Cardiac fibroblast (primary cell): ENCODE measurements around the gene FKRP.

Source experiments
- DNase-seq, 2 donors: peaks; one replicate each; pipeline versions ENCODE4 v3.0.0 to v3.0.0-alpha.2; 2010; ENCODE audit warnings: low read depth in 2 of 2
- H3K4me3 ChIP-seq, 2 donors: replicated peaks in 1 of 2; 1 replicate in 1 of 2; 2 replicates in 1 of 2; pipeline ENCODE4 v1.5.1; 2011; ENCODE audit warnings: low read depth in 2 of 2, low read length in 2 of 2, mild to moderate bottlenecking in 2 of 2, moderate library complexity in 1 of 2
- TF ChIP-seq, protein P1 (sequence below): IDR thresholded peaks from one replicate; pipeline ENCODE4 v1.5.1; 2011; ENCODE audit warnings: low read depth, mild to moderate bottlenecking, low read length, inconsistent platforms

Gene FKRP, protein sequence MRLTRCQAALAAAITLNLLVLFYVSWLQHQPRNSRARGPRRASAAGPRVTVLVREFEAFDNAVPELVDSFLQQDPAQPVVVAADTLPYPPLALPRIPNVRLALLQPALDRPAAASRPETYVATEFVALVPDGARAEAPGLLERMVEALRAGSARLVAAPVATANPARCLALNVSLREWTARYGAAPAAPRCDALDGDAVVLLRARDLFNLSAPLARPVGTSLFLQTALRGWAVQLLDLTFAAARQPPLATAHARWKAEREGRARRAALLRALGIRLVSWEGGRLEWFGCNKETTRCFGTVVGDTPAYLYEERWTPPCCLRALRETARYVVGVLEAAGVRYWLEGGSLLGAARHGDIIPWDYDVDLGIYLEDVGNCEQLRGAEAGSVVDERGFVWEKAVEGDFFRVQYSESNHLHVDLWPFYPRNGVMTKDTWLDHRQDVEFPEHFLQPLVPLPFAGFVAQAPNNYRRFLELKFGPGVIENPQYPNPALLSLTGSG

DNA sequence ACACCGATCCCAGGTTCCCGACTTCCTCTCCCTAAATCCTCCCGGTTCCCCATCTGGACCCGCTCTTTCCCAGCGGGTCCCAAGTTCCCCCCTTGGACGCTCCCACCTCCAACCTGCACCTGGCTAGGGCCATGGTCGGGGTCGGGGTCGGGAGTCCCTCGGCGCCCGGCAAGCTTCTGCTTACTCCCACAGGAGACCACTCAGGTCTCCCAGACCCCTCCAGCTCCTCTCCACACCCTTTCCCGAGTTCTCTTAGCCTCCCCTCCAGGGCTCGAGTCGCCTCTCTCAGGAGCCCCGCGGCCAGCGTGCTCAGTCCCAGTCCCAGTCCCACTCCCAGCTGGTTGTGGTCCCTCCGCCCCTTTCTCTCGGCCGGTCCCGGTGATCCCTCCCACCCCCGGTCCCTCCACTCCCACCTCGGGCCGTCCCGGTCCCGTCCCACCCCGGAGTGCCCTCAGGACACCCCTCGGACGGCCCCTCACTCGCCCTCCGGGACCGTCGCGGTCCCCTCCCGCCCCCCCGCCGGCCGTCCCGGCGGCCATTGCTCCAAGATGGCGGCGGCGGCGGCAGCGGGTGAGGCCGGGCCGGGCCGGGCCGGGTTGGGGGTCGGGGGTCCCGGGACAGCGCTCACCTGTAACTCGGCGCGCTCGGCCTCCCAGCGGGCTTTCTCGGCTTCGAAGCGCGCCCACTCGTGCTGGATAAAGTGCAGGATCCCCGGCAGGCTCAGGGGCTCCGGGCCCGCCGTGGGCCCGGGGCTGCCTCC lies at the start of gene FKRP:
Gene FKRP (plus strand): TSS at position 537 of the 760 bp plus-strand sequence. CDS start 9,394 bp downstream, outside the sequence.
- DNase-seq: no peak
- H3K4me3 ChIP-seq: peak within 1 kb of the TSS; percentile 95 to 96
- TF ChIP-seq, protein P1, sequence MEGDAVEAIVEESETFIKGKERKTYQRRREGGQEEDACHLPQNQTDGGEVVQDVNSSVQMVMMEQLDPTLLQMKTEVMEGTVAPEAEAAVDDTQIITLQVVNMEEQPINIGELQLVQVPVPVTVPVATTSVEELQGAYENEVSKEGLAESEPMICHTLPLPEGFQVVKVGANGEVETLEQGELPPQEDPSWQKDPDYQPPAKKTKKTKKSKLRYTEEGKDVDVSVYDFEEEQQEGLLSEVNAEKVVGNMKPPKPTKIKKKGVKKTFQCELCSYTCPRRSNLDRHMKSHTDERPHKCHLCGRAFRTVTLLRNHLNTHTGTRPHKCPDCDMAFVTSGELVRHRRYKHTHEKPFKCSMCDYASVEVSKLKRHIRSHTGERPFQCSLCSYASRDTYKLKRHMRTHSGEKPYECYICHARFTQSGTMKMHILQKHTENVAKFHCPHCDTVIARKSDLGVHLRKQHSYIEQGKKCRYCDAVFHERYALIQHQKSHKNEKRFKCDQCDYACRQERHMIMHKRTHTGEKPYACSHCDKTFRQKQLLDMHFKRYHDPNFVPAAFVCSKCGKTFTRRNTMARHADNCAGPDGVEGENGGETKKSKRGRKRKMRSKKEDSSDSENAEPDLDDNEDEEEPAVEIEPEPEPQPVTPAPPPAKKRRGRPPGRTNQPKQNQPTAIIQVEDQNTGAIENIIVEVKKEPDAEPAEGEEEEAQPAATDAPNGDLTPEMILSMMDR: no peak

DNA sequence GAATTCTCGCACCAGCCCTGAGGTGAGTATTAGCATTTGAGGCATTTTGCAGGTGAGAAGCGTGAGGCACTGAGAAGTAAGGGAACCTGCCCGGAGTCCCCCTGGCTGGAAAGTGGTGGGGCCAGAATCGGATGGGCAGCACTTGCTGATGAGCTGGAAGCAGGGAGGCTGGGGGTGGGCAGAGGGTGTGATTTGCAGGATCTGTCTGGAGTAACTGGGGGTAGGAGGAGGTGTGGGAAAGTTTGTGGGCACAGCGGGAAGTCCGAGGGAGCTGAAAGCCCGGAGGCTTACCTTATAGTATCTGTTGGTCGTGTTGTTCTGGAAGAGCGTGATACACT lies 49.0 kb upstream of the FKRP start:
- TF ChIP-seq, protein P1: no peak
- H3K4me3 ChIP-seq: no peak overlapping the region
- no peak for DNase-seq

DNA sequence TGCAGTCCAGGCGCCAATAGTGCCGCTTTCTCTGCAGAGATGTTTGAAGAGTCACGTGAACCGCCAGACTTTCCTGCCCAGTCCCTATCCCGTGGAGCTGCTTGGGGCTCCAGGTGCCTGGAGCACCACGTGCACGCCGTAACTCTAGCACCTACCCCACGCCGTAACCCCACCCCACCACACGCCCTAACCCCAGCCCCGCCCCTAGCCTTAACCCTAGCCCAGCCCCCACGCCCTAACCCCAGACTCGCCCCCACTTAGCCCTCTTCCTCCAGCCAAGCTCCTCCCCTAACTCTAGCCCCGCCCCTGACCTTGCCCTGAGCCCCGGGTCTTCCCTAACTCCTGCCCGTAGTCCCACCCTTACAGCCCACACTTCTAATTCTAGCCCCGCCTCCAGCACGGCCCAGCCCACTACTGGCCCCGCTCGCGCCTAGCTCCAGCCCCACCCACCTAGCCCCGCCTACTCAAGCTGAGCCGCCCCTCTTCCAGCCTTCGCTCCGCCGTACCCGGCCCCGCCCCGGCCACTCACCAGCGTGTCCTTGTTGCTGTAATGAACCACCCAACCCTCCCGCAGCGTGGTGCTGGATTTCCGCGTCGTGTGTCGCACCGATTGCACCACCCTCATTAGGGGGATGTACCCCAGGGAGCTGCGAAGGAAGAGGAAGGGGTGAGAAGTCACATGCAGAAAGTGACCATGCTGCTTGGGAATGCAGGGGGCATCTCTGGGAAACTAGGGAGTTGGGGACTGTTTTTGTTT lies 48.5 kb upstream of the FKRP start:
- TF ChIP-seq, protein P1: no peak
- no peak overlapping the region for H3K4me3 ChIP-seq
- DNase-seq: peak; percentile 67 to 71

DNA sequence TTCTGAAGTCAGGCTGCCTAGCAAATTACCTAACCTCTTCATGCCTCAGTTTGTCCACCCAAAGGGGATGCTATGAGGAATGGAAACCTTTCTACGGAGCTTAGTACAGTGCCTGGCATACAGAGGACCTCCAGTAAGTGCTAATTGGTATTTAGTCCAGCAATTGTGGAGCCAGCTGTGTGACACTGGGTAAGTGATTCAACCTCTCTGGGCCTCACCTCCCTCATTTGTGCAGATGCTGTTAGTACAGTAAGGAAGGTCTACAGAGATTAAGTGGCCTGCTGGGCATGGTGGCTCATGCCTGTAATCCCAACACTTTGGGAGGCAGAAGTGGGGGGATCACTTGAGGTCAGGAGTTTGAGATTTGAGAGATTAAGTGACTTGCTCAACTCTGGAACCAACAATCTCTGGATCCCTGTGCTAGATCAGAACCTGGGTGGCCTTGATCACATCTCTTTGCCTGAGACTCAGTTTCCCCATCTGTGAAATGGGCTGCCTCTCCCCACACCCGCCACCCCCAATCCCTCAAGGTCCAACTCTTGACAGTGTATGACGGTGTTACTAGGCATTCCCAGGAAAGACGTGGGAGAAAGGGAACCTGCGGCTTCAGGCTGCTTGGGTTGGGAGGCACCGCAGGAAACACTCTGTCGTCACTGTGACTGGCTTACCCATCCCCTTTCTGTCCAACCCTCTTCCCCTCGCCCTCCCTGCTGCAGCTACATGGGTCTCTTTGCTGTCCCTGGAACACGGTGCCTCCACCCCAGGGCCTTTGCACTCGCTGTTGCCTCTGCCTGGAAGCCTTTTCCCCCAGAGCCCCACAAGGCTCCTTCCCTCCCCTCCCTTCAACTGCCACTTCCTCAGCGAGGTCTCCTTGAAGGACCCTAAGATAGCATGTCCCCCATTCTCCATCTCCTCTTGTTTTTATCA lies 47.2 kb upstream of the FKRP start:
- DNase-seq: no peak
- H3K4me3 ChIP-seq: no peak overlapping the region
- TF ChIP-seq, protein P1: no peak

DNA sequence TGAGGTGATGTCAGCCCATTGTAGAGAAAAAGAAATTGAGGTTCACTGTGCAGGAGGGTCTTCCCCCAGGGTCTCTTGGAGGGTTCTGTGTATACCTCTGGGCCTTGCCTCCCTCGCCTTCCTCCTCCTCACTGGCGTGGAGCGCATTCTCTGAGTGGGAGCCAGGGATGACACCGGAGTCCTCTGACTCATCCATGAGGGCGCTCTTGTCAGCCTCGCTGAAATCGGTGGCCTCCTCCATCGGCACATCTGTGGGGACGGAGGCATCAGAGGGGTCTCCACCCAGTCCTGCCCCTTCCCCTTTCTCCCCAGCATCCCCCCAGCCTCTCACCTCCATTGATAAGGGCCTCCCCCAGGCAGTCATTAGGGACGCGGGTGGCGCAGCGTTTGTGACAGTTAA lies 45.2 kb upstream of the FKRP start:
- TF ChIP-seq, protein P1: no peak
- no peak overlapping the region for H3K4me3 ChIP-seq
- DNase-seq: no peak
